Adrenal gland (tissue), 12 donors: ENCODE data around the gene TRMT61A. TPM values are rescaled to one million over a fixed set of nuclear protein-coding genes. Genes with fewer than 3 reads are reported as not detected.

ENCODE experiments used
- polyA plus RNA-seq, 3 donors: library from polyadenylated mRNA; stranded (reverse); fragments of 200-250 nt in 2 of 3; fragments of 350-450 nt in 1 of 3; fragmentation: Illumina TruSeq in 1 of 3; extraction: RNeasy Lipid Tissue Mini Kit (QIAGEN cat#74804) in 1 of 3; gene quantifications; one replicate each; pipeline ENCODE4 v1.2.3, GENCODE V29; 2013 to 2014
- small RNA-seq, 2 donors: library from RNA; depleted of rRNA; stranded (forward); fragments of <200 nt; gene quantifications; one replicate each; pipeline ENCODE3, GENCODE V24; 2016
- total RNA-seq, 9 donors: library from RNA; depleted of rRNA in 4 of 9; stranded (reverse); fragments of >200 nt in 4 of 9; fragments of 120-200 nt in 1 of 9; fragmentation: NEBNext Ultra II Directional in 1 of 9; extraction: Animal tissue kit (Norgen Biotek cat#: 25700) in 1 of 9; gene quantifications; one replicate each; pipeline versions ENCODE4 v1.1.0 to v1.2.4, GENCODE V29; 2013 to 2023
- donor health status: healthy with polysubstance abuse.
- donor health status: Bipolar disorder and iron deficiency.
- donor health status: DM: yes; HTN: yes; CAD: no.
- donor health status: DM: no; HTN: no; CAD: no.
- donor health status: DM: no; HTN: no; CAD: no.
- donor health status: DM: yes; HTN: yes; CAD: no.

Gene TRMT61A
- total and polyA plus RNA-seq, 12 donors, result 2.5 to 26.0 (median 13.5) TPM

Small RNA genes within 50 kb of the gene (small RNA-seq; reads per million reads assigned to genes)
- gene RNU4-68P (0 to 14.0 reads per million in 2 donors), gene RNU7-160P (0 reads per million in 2 donors)

Other genes starting within 250 kb of the TRMT61A start
- 100 to 1,000 TPM; 165 to 555 (median 245) TPM for gene EIF5, start 195.0 kb upstream of the TRMT61A start, total RNA-seq
- 100 to 1,000 TPM in 1 of 3 donors, 10 to 100 TPM in 2; 35.7 to 316 (median 49.1) TPM for gene EIF5, start 195.0 kb upstream of the TRMT61A start, polyA plus RNA-seq
- 100 to 1,000 TPM in 3 of 9 donors, 10 to 100 TPM in 6; 73.1 to 144 (median 94.4) TPM for gene MARK3, start 143.8 kb upstream of the TRMT61A start, total RNA-seq
- gene MARK3, start 143.8 kb upstream of the TRMT61A start, polyA plus RNA-seq, result 100 to 1,000 TPM in 2 of 3 donors, 10 to 100 TPM in 1; 89.5 to 233 (median 172) TPM
- gene CKB, start 6.4 kb upstream of the TRMT61A start, total RNA-seq, result 100 to 1,000 TPM in 8 of 9 donors, 10 to 100 TPM in 1; 95.6 to 410 (median 188) TPM
- gene CKB, start 6.4 kb upstream of the TRMT61A start, polyA plus RNA-seq, result 100 to 1,000 TPM in 2 of 3 donors, 10 to 100 TPM in 1; 11.0 to 383 (median 303) TPM
- gene BAG5, start 33.5 kb downstream of the TRMT61A start, total RNA-seq, result 10 to 100 TPM; 16.7 to 33.5 (median 24.8) TPM
- gene BAG5, start 33.5 kb downstream of the TRMT61A start, polyA plus RNA-seq, result 10 to 100 TPM in 1 of 3 donors, 1 to 10 TPM in 2; 5.2 to 28.4 (median 5.6) TPM
- gene COA8, start 33.8 kb downstream of the TRMT61A start, total RNA-seq, result 10 to 100 TPM in 8 of 9 donors, 1 to 10 TPM in 1; 4.9 to 49.2 (median 32.0) TPM
- gene COA8, start 33.8 kb downstream of the TRMT61A start, polyA plus RNA-seq, result 10 to 100 TPM; 29.7 to 59.6 (median 58.8) TPM
- 100 to 1,000 TPM in 6 of 9 donors, 10 to 100 TPM in 3; 87.4 to 248 (median 131) TPM for gene KLC1, start 100.0 kb downstream of the TRMT61A start, total RNA-seq
- 100 to 1,000 TPM in 2 of 3 donors, 10 to 100 TPM in 1; 70.7 to 164 (median 120) TPM for gene KLC1, start 100.0 kb downstream of the TRMT61A start, polyA plus RNA-seq
- 10 to 100 TPM in 1 of 9 donors, 1 to 10 TPM in 8; 1.3 to 10.2 (median 5.4) TPM for gene XRCC3, start 186.3 kb downstream of the TRMT61A start, total RNA-seq
- gene XRCC3, start 186.3 kb downstream of the TRMT61A start, polyA plus RNA-seq, result 1 to 10 TPM; 2.8 to 5.1 (median 5.0) TPM
- 10 to 100 TPM; 20.9 to 71.4 (median 49.8) TPM for gene ZFYVE21, start 186.6 kb downstream of the TRMT61A start, total RNA-seq
- gene ZFYVE21, start 186.6 kb downstream of the TRMT61A start, polyA plus RNA-seq, result 10 to 100 TPM; 21.9 to 41.4 (median 39.1) TPM